Activated T-cell treated with anti-CD3 and anti-CD28 coated beads, Interleukin-2, amount 50 U/mL, for 48 hours (primary cell): Measurements from ENCODE around the gene RCE1.

Source experiments
- DNase-seq, 2 experiments: peaks; one replicate each; pipeline ENCODE4 v3.0.0-alpha.2; 2020

Gene RCE1

GRCh38 chr11:66857927-66858185 lies 14.6 kb downstream of the RCE1 start:
- no peak for DNase-seq

- DNase-seq: no peak
These were observed 15.1 kb downstream of the RCE1 start for GRCh38 chr11:66858186-66858938.

GRCh38 chr11:66858939-66859685 lies 15.9 kb downstream of the RCE1 start:
- no peak for DNase-seq

GRCh38 chr11:66859686-66860448 lies 16.6 kb downstream of the RCE1 start:
- no peak for DNase-seq

GRCh38 chr11:66860449-66860831 lies 17.2 kb downstream of the RCE1 start:
- no peak for DNase-seq

GRCh38 chr11:66861038-66861773 lies 18.0 kb downstream of the RCE1 start:
- no peak for DNase-seq

GRCh38 chr11:66861774-66862558 lies 18.7 kb downstream of the RCE1 start:
- DNase-seq: no peak

- no peak for DNase-seq
These were observed 19.4 kb downstream of the RCE1 start for GRCh38 chr11:66862559-66863037.

GRCh38 chr11:66863428-66864125 lies 20.3 kb downstream of the RCE1 start:
- no peak for DNase-seq

GRCh38 chr11:66864172-66864901 lies 21.1 kb downstream of the RCE1 start:
- DNase-seq: no peak

- no peak for DNase-seq
These were observed 21.9 kb downstream of the RCE1 start for GRCh38 chr11:66864924-66865697.

- DNase-seq: no peak
These were observed 22.8 kb downstream of the RCE1 start for GRCh38 chr11:66866007-66866406.

GRCh38 chr11:66866511-66866986 lies 23.3 kb downstream of the RCE1 start:
- DNase-seq: no peak

- DNase-seq: no peak
These were observed 24.3 kb downstream of the RCE1 start for GRCh38 chr11:66867425-66868040.

GRCh38 chr11:66868082-66868725 lies 25.0 kb downstream of the RCE1 start:
- DNase-seq: no peak

GRCh38 chr11:66868726-66869566 lies 25.7 kb downstream of the RCE1 start:
- peak; percentile 87 to 89 for DNase-seq

- DNase-seq: no peak
These were observed 26.3 kb downstream of the RCE1 start for GRCh38 chr11:66869567-66869870.

- no peak for DNase-seq
These were observed 26.9 kb downstream of the RCE1 start for GRCh38 chr11:66870131-66870530.
